Neural cell (in vitro differentiated cells): ENCODE results near the gene LAGE3. TPM values are rescaled to one million over a fixed set of nuclear protein-coding genes. Genes with fewer than 3 reads are reported as not detected.

Source experiments
- H2AFZ ChIP-seq: fragments of 200-600, 300-800 bp; sonication (generic), shearing (Covaris generic); 2 replicates; pipeline ENCODE4 v1.6.0; 2014; ENCODE audit warnings: low read depth, mild to moderate bottlenecking, antibody characterized with exemption, low read length, moderate library complexity
- H3F3A ChIP-seq: fragments of 200-600 bp; shearing (Covaris generic); 2 replicates; pipeline ENCODE4 v1.6.1; 2016; ENCODE audit warnings: mild to moderate bottlenecking, moderate library complexity, mixed read lengths, antibody characterized with exemption, low read length; ENCODE audit not compliant: insufficient read depth, poor library complexity, severe bottlenecking
- H3K27ac ChIP-seq: fragments of 200-600, 300-800 bp; sonication (generic), shearing (Covaris generic); 2 replicates; pipeline ENCODE4 v1.5.1; 2014; ENCODE audit warnings: mild to moderate bottlenecking, low read length, moderate library complexity
- H3K27me3 ChIP-seq: fragments of 300-800, 200-600 bp; sonication (generic), shearing (Covaris generic); 2 replicates; pipeline ENCODE4 v1.6.0; 2014; ENCODE audit warnings: mild to moderate bottlenecking, low read depth, low read length, moderate library complexity; ENCODE audit not compliant: insufficient read depth
- H3K36me3 ChIP-seq: fragments of 300-800, 200-600 bp; sonication (generic), shearing (Covaris generic); 2 replicates; pipeline ENCODE4 v1.5.1; 2014; ENCODE audit warnings: mild to moderate bottlenecking, antibody characterized with exemption, low read length, moderate library complexity; ENCODE audit not compliant: insufficient read depth
- H3K4me2 ChIP-seq: fragments of 300-800, 200-600 bp; sonication (generic), shearing (Covaris generic); 2 replicates; pipeline ENCODE4 v1.6.0; 2014; ENCODE audit warnings: mild to moderate bottlenecking, low read length
- H3K4me3 ChIP-seq: fragments of 300-800, 200-600 bp; sonication (generic), shearing (Covaris generic); 2 replicates; pipeline ENCODE4 v1.5.1; 2014; ENCODE audit warnings: mild to moderate bottlenecking, low read length, moderate library complexity
- H3K79me2 ChIP-seq: fragments of 200-600 bp; shearing (Covaris generic); replicated peaks from 2 replicates; pipeline ENCODE4 v1.6.0; 2014; ENCODE audit warnings: mild to moderate bottlenecking, low read length, moderate library complexity; ENCODE audit not compliant: insufficient read depth
- H3K9ac ChIP-seq: fragments of 300-800, 200-600 bp; sonication (generic), shearing (Covaris generic); 2 replicates; pipeline ENCODE4 v1.6.1; 2016; ENCODE audit warnings: mild to moderate bottlenecking, low read length, mixed read lengths
- H3K9me2 ChIP-seq: fragments of 200-600 bp; shearing (Covaris generic); 2 replicates; pipeline ENCODE4 v1.6.1; 2016; ENCODE audit warnings: mild to moderate bottlenecking, low read length, mixed read lengths; ENCODE audit not compliant: insufficient read depth
- H3K9me3 ChIP-seq: fragments of 200-600, 300-800 bp; sonication (generic), shearing (Covaris generic); 2 replicates; pipeline ENCODE4 v1.6.1; 2016; ENCODE audit warnings: mild to moderate bottlenecking, mixed run types, low read length, moderate library complexity, mixed read lengths
- H4K20me1 ChIP-seq: fragments of 200-600 bp; shearing (Covaris generic); 2 replicates; pipeline ENCODE4 v1.6.1; 2016; ENCODE audit warnings: mild to moderate bottlenecking, mixed run types; ENCODE audit not compliant: insufficient read depth
- EP300 ChIP-seq: fragments of 450-650 bp; conservative IDR thresholded peaks from 2 replicates; pipeline ENCODE4 v1.6.1; 2014; ENCODE audit warnings: antibody characterized with exemption, mild to moderate bottlenecking, moderate library complexity; ENCODE audit not compliant: poor library complexity, severe bottlenecking
- EZH2 ChIP-seq: fragments of 200-600, 300-800 bp; shearing (Covaris generic), sonication (generic); IDR thresholded peaks from 2 replicates; pipeline ENCODE4 v1.6.1; 2014; ENCODE audit warnings: antibody characterized with exemption, low read length, borderline replicate concordance, mild to moderate bottlenecking; ENCODE audit not compliant: insufficient read depth, poor library complexity, severe bottlenecking
- MXI1 ChIP-seq: fragments of 450-650 bp; conservative IDR thresholded peaks from 2 replicates; pipeline ENCODE4 v1.6.1; 2014; ENCODE audit warnings: antibody characterized with exemption, mild to moderate bottlenecking; ENCODE audit not compliant: poor library complexity, severe bottlenecking
- POLR2AphosphoS5 ChIP-seq: IDR thresholded peaks from 2 replicates; pipeline ENCODE4 v1.6.1; 2012
- RAD21 ChIP-seq: fragments of 450-650 bp; conservative IDR thresholded peaks from 2 replicates; pipeline ENCODE4 v1.6.1; 2014; ENCODE audit warnings: antibody characterized with exemption, mild to moderate bottlenecking, moderate library complexity
- SMC3 ChIP-seq: fragments of 450-650 bp; conservative IDR thresholded peaks from 2 replicates; pipeline ENCODE4 v1.6.1; 2014; ENCODE audit warnings: antibody characterized with exemption, mild to moderate bottlenecking, moderate library complexity; ENCODE audit not compliant: poor library complexity
- TAF1 ChIP-seq: IDR thresholded peaks from 2 replicates; pipeline ENCODE4 v1.6.1; 2012; ENCODE audit warnings: low read depth
- polyA plus RNA-seq: library from polyadenylated mRNA; depleted of rRNA; stranded (reverse); fragments of >200 nt; gene quantifications from 2 replicates; pipeline ENCODE4 v1.2.3, GENCODE V29; 2014
- TF ChIP-seq, protein P1 (sequence below): fragments of 450-650 bp; IDR thresholded peaks from 2 replicates; pipeline ENCODE4 v1.5.1; 2014; ENCODE audit warnings: antibody characterized with exemption, mild to moderate bottlenecking, moderate library complexity; ENCODE audit not compliant: poor library complexity, severe bottlenecking
- TF ChIP-seq, protein P2 (sequence below): IDR thresholded peaks from 2 replicates; pipeline ENCODE4 v1.6.1; 2012; ENCODE audit warnings: borderline replicate concordance

Gene LAGE3
- polyA plus RNA-seq, 1 donor from 2014 or later: 37.3 TPM

DNA sequence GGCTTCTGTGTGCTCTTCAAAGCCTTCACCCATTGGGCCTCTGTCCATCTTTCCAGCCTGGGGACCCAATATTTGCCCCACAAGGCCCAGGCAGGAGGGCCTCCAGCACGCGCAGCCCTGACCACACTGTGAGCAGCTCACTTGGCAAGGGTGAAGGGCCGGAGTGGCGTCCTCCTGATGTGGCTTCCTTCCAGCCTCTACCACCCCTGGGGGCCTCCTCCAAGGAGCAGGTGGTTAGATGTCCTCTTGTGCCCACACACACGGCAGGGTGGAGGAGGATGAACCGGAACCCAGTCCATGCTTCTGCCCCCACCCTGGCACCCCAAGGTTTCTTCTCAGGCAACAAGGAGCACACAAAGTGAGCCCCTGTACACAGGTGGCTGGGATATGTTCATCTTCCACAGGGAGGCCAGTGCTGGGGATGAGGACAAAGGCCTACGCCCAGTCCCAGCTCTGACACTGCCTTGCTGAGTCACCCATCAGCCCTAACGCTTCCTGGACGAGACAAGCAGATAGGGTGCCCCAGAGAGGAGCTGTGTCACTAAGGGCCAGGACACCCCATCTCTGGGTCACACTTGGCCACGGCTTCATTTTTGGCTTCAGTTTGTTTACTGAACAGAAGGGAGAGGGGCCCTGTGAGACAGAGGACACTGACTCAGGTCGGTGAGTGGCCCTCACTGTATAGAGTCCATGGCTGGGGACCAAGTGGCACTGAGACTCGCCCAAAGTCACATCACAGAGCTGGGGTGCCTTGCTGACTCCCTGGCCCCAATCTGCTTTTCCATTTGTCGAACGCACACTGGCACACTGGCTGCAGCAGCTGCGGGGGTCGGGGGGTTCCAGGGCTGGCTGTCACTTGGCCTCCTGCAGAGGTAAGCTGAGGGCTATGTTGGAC is 5.4 kb upstream of the LAGE3 start:
- Histone ChIP-seq H3K27me3 (no peaks in the 10 kb centered on the region), H3K4me3 (no peak overlapping the region), H3K9ac (no peak overlapping the region), H3K36me3 (no peaks in the 10 kb centered on the region), H3K27ac (no peak overlapping the region), H2AFZ (no peak overlapping the region), H3F3A (no peaks in the 10 kb centered on the region), H4K20me1 (no peaks in the 10 kb centered on the region), H3K9me2 (no peaks in the 10 kb centered on the region), H3K4me2 (no peak overlapping the region), H3K79me2 (no peaks in the 10 kb centered on the region), H3K9me3 (no peaks in the 10 kb centered on the region)
- TF ChIP-seq, protein P1, sequence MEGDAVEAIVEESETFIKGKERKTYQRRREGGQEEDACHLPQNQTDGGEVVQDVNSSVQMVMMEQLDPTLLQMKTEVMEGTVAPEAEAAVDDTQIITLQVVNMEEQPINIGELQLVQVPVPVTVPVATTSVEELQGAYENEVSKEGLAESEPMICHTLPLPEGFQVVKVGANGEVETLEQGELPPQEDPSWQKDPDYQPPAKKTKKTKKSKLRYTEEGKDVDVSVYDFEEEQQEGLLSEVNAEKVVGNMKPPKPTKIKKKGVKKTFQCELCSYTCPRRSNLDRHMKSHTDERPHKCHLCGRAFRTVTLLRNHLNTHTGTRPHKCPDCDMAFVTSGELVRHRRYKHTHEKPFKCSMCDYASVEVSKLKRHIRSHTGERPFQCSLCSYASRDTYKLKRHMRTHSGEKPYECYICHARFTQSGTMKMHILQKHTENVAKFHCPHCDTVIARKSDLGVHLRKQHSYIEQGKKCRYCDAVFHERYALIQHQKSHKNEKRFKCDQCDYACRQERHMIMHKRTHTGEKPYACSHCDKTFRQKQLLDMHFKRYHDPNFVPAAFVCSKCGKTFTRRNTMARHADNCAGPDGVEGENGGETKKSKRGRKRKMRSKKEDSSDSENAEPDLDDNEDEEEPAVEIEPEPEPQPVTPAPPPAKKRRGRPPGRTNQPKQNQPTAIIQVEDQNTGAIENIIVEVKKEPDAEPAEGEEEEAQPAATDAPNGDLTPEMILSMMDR: no peak
- TF ChIP-seq POLR2AphosphoS5 (no peak), SMC3 (no peak)

DNA sequence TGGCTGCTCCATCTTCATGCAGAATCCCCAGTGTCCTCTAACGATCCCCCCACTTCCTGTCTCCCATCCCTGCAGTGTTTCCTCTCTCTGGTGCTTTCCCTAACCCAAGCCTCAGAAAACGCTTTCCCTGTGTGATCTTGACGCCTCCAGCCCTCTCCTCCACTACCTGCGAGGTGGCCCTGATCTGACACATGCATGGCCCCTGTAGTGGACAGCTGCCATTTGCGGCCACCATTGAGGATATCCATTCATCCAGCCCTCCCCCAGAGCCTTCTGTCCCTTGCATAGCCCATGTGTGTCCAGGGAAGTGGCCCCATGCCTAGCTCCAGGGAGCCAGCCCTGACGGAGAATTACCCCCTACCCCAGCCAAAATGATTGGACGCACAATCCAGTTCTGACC is 4.2 kb upstream of the LAGE3 start:
- H3K9me2 ChIP-seq: no peaks in the 10 kb centered on the region
- H3K9me3 ChIP-seq: no peaks in the 10 kb centered on the region
- H3F3A ChIP-seq: no peaks in the 10 kb centered on the region
- H3K27ac ChIP-seq: no peak overlapping the region
- H3K4me2 ChIP-seq: no peak overlapping the region
- H3K9ac ChIP-seq: no peak overlapping the region
- no peak overlapping the region for H2AFZ ChIP-seq
- no peaks in the 10 kb centered on the region for H3K36me3 ChIP-seq
- no peaks in the 10 kb centered on the region for H4K20me1 ChIP-seq
- no peak for TF ChIP-seq EZH2
- no peak for TF ChIP-seq POLR2AphosphoS5
- no peak for TF ChIP-seq SMC3
- no peaks in the 10 kb centered on the region for H3K27me3 ChIP-seq
- H3K4me3 ChIP-seq: no peak overlapping the region
- no peaks in the 10 kb centered on the region for H3K79me2 ChIP-seq

DNA sequence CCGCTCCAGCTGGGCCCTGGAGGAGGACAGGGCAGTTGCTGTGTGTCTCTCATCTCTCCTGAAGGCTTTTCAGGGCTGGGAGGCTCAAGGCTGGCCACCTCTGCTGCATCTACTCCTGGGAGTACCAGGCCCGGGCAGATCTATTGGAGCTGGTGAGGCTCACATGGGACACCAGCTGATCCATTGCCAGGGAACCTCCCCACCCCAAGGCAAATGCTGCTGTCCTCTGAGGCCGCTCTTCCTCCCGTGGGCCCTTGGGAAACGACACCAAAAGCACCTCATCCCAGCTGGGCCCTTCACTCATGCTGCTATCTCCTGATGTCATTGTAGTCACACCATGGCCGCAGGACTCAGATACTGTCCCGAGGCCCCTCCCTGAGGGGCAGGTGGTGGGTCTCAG is 3.7 kb upstream of the LAGE3 start:
- TF ChIP-seq EZH2 (no peak), RAD21 (no peak), EP300 (no peak), POLR2AphosphoS5 (no peak), TAF1 (no peak), SMC3 (no peak), MXI1 (no peak)
- TF ChIP-seq, protein P1: no peak
- TF ChIP-seq, protein P2, sequence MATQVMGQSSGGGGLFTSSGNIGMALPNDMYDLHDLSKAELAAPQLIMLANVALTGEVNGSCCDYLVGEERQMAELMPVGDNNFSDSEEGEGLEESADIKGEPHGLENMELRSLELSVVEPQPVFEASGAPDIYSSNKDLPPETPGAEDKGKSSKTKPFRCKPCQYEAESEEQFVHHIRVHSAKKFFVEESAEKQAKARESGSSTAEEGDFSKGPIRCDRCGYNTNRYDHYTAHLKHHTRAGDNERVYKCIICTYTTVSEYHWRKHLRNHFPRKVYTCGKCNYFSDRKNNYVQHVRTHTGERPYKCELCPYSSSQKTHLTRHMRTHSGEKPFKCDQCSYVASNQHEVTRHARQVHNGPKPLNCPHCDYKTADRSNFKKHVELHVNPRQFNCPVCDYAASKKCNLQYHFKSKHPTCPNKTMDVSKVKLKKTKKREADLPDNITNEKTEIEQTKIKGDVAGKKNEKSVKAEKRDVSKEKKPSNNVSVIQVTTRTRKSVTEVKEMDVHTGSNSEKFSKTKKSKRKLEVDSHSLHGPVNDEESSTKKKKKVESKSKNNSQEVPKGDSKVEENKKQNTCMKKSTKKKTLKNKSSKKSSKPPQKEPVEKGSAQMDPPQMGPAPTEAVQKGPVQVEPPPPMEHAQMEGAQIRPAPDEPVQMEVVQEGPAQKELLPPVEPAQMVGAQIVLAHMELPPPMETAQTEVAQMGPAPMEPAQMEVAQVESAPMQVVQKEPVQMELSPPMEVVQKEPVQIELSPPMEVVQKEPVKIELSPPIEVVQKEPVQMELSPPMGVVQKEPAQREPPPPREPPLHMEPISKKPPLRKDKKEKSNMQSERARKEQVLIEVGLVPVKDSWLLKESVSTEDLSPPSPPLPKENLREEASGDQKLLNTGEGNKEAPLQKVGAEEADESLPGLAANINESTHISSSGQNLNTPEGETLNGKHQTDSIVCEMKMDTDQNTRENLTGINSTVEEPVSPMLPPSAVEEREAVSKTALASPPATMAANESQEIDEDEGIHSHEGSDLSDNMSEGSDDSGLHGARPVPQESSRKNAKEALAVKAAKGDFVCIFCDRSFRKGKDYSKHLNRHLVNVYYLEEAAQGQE: no peak
- H3K36me3 ChIP-seq: no peaks in the 10 kb centered on the region
- H3K27ac ChIP-seq: no peak overlapping the region

More for the DNA sequence above, 3.7 kb upstream of the LAGE3 start:
- H3K79me2 ChIP-seq: no peaks in the 10 kb centered on the region
- no peaks in the 10 kb centered on the region for H3K27me3 ChIP-seq
- H3F3A ChIP-seq: no peaks in the 10 kb centered on the region
- no peaks in the 10 kb centered on the region for H3K9me3 ChIP-seq
- H4K20me1 ChIP-seq: no peaks in the 10 kb centered on the region
- no peak overlapping the region for H3K9ac ChIP-seq
- no peak overlapping the region for H3K4me3 ChIP-seq
- no peaks in the 10 kb centered on the region for H3K9me2 ChIP-seq
- no peak overlapping the region for H2AFZ ChIP-seq
- H3K4me2 ChIP-seq: no peak overlapping the region
